Activated B cell treated with CpG ODN at 0.5 μM for 24 hours (primary cell): ENCODE data around the gene RAD51B. TPM values are rescaled to one million over a fixed set of nuclear protein-coding genes. Genes with fewer than 3 reads are reported as not detected.

Experiments used
- ATAC-seq: fragments of 200-7000 bp; cut with Tn5 transposase; one replicate; pipeline ENCODE4 v1.10.0; 2021; ENCODE audit warnings: low read depth, mild to moderate bottlenecking, moderate library complexity
- CTCF ChIA-PET: fragments of 350-600 bp; sonication (Branson Sonifier 250); formaldehyde crosslinking; loops from one replicate; lab custom pipeline; 2021; ENCODE audit warnings: antibody characterized with exemption; lab: Charles Lee
- POLR2A ChIA-PET: fragments of 350-600 bp; sonication (Branson Sonifier 250); formaldehyde crosslinking; loops from one replicate; lab custom pipeline; 2021; ENCODE audit warnings: antibody characterized with exemption; lab: Charles Lee
- DNase-seq: peaks from one replicate; pipeline ENCODE4 v3.0.0; 2022
- H3K27ac Mint-ChIP-seq: one replicate; pipeline ENCODE4 v1.8.0; 2020; ENCODE audit warnings: mixed read lengths
- H3K27me3 Mint-ChIP-seq: one replicate; pipeline ENCODE4 v1.8.0; 2021; ENCODE audit warnings: mixed read lengths
- H3K36me3 Mint-ChIP-seq: one replicate; pipeline ENCODE4 v1.8.0; 2021; ENCODE audit warnings: low read depth, mixed read lengths
- H3K4me1 Mint-ChIP-seq: one replicate; pipeline ENCODE4 v1.8.0; 2021; ENCODE audit warnings: mixed read lengths
- H3K4me3 Mint-ChIP-seq: one replicate; pipeline ENCODE4 v1.8.0; 2020; ENCODE audit warnings: mild to moderate bottlenecking, mixed read lengths
- H3K9me3 Mint-ChIP-seq: one replicate; pipeline ENCODE4 v1.8.0; 2020; ENCODE audit warnings: mixed read lengths
- CTCF ChIP-seq: fragments of 200-600 bp; IDR thresholded peaks from one replicate; pipeline ENCODE4 v1.8.0; 2022; ENCODE audit warnings: antibody characterized with exemption, mild to moderate bottlenecking
- intact Hi-C: fragments of 100-400 bp; cut with micrococcal nuclease; formaldehyde crosslinking; loops from one replicate; pipeline ENCODE4 v1.15.1; 2024
- total RNA-seq: library from RNA; stranded (reverse); gene quantifications from 2 replicates; pipeline ENCODE4 v1.2.3, GENCODE V29; 2022

RAD51B gene
- total RNA-seq, 1 donor from 2014 or later = 53.9 TPM

GRCh38 chr14:68379510-68380328 lies 560.1 kb downstream of the RAD51B start:
- H3K36me3 Mint-ChIP-seq = no peaks in the 10 kb centered on the region
- intact Hi-C loops = no loop called here
- H3K27me3 Mint-ChIP-seq = no peaks in the 10 kb centered on the region
- no peak overlapping the region for H3K27ac Mint-ChIP-seq
- peaks cover 63% of the 10 kb centered on the region for H3K4me1 Mint-ChIP-seq
- H3K9me3 Mint-ChIP-seq = no peaks in the 10 kb centered on the region
- DNase-seq (no peak), ATAC-seq (no peak)
- TF ChIP-seq CTCF = no peak
- H3K4me3 Mint-ChIP-seq = no peak overlapping the region
- ChIA-PET CTCF (no interaction called here), POLR2A (interaction anchor here (1.0 to 1.3 kb wide), 2 partner anchors 20 to 22 kb away, joined by 4 read pairs; no protein-coding TSS in a partner anchor)

GRCh38 chr14:68380329-68380741 lies 560.8 kb downstream of the RAD51B start:
- CTCF ChIA-PET = no interaction called here
- H3K27ac Mint-ChIP-seq = no peak overlapping the region
- POLR2A ChIA-PET = interaction anchor here (1.0 to 1.8 kb wide), 3 partner anchors 11 to 21 kb away, joined by 4 to 5 read pairs (median 4); no protein-coding TSS in a partner anchor
- H3K36me3 Mint-ChIP-seq = no peaks in the 10 kb centered on the region
- intact Hi-C loops = no loop called here
- ATAC-seq (no peak), DNase-seq (no peak)
- TF ChIP-seq CTCF = no peak
- no peak overlapping the region for H3K4me3 Mint-ChIP-seq
- peaks cover 57% of the 10 kb centered on the region for H3K4me1 Mint-ChIP-seq
- no peaks in the 10 kb centered on the region for H3K9me3 Mint-ChIP-seq
- no peaks in the 10 kb centered on the region for H3K27me3 Mint-ChIP-seq

- no peak for ATAC-seq
Measured at GRCh38 chr14:68384335-68384734, 564.8 kb downstream of the RAD51B start.

GRCh38 chr14:68384881-68385280 lies 565.3 kb downstream of the RAD51B start:
- Mint-ChIP-seq H3K27ac (no peak overlapping the region), H3K36me3 (peaks cover 2% of the 10 kb centered on the region), H3K27me3 (no peaks in the 10 kb centered on the region), H3K9me3 (no peaks in the 10 kb centered on the region), H3K4me3 (no peak overlapping the region), H3K4me1 (peaks cover 31% of the 10 kb centered on the region)
- no peak for TF ChIP-seq CTCF
- ChIA-PET POLR2A (interaction anchor here (1.2 to 2.1 kb wide), 3 partner anchors 7 to 430 kb away, joined by 3 to 6 read pairs (median 4); no protein-coding TSS in a partner anchor), CTCF (interaction anchor here (1.3 kb wide), 1 partner anchor 11 kb away, joined by 3 read pairs; no protein-coding TSS in a partner anchor)
- DNase-seq (no peak), ATAC-seq (no peak)
- intact Hi-C loops = no loop called here

More at GRCh38 chr14:68384335-68384734, 564.8 kb downstream of the RAD51B start:
- Mint-ChIP-seq H3K4me3 (no peak overlapping the region), H3K36me3 (peaks cover 2% of the 10 kb centered on the region), H3K27ac (no peak overlapping the region), H3K9me3 (no peaks in the 10 kb centered on the region), H3K4me1 (peaks cover 35% of the 10 kb centered on the region), H3K27me3 (no peaks in the 10 kb centered on the region)
- intact Hi-C loops = no loop called here
- TF ChIP-seq CTCF = no peak
- CTCF ChIA-PET = interaction anchor here (1.3 kb wide), 1 partner anchor 11 kb away, joined by 3 read pairs; no protein-coding TSS in a partner anchor
- no peak for DNase-seq
- POLR2A ChIA-PET = interaction anchor here (1.5 to 2.1 kb wide), 2 partner anchors 7 to 430 kb away, joined by 3 to 6 read pairs; no protein-coding TSS in a partner anchor

DNA sequence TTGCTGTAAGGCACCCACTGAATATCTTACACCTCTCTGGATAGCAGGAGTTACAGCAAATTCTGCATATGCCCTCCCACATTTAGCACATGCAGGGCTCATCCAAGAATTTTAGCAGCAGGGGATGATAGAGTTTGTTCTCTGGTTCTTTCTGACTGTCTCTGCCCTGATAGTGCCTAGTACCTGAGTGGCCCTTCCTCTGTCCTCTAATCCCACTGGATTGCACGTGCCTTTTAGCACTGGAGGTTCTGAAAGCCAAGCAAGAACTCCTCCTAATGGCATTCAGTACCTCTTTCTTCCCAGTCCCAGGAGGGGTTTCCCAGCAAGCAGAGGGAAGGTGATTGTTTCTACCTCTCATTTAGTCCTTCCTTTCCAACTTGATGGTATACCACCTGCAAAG lies 566.9 kb downstream of the RAD51B start:
- intact Hi-C loops = no loop called here
- ATAC-seq (no peak), DNase-seq (no peak)
- no peak for TF ChIP-seq CTCF
- Mint-ChIP-seq H3K4me1 (peaks cover 25% of the 10 kb centered on the region), H3K4me3 (no peak overlapping the region), H3K9me3 (no peaks in the 10 kb centered on the region), H3K27ac (peak overlapping the region; percentile 20), H3K27me3 (no peaks in the 10 kb centered on the region), H3K36me3 (peaks cover 2% of the 10 kb centered on the region)
- ChIA-PET CTCF (no interaction called here), POLR2A (interaction anchor here (2.1 kb wide), 1 partner anchor 9 kb away, joined by 6 read pairs; no protein-coding TSS in a partner anchor)
